Uterus (tissue), 4 donors: ENCODE data around the gene CASTOR1. TPM values are rescaled to one million over a fixed set of nuclear protein-coding genes. Genes with fewer than 3 reads are reported as not detected.

Experiments
- DNase-seq, 2 donors: peaks; one replicate each; pipeline ENCODE4 v3.0.0-alpha.2; 2019 to 2020
- H3K27ac ChIP-seq, 2 donors: fragments of 200-600 bp; sonication (generic); 1 replicate in 1 of 2; 2 replicates in 1 of 2; pipeline ENCODE4 v1.5.1; 2016 to 2018
- H3K27me3 ChIP-seq, 2 donors: fragments of 200-600 bp; sonication (generic); one replicate each; pipeline ENCODE4 v1.5.1; 2018 to 2019; ENCODE audit warnings: control low read depth in 1 of 2
- H3K36me3 ChIP-seq, 2 donors: fragments of 200-600 bp; sonication (generic); one replicate each; pipeline ENCODE4 v1.5.1; 2019; ENCODE audit warnings: control low read depth in 1 of 2
- H3K4me1 ChIP-seq, 2 donors: fragments of 200-600 bp; sonication (generic); one replicate each; pipeline ENCODE4 v1.5.1; 2018 to 2019; ENCODE audit warnings: control low read depth in 1 of 2
- H3K4me3 ChIP-seq, 2 donors: fragments of 200-600 bp; sonication (generic); 1 replicate in 1 of 2; 2 replicates in 1 of 2; pipeline ENCODE4 v1.5.1; 2018 to 2019; ENCODE audit warnings: mild to moderate bottlenecking in 1 of 2
- H3K9me3 ChIP-seq, 2 donors: fragments of 200-600 bp; sonication (generic); one replicate each; pipeline ENCODE4 v1.5.1; 2019; ENCODE audit warnings: control low read depth in 1 of 2
- CTCF ChIP-seq, 4 experiments: fragments of 200-600 bp in 2 of 4; fragments of 450-650 bp in 2 of 4; sonication (generic) in 2 of 4; IDR thresholded peaks; one replicate each; pipeline ENCODE4 v1.5.1; 2016 to 2019; ENCODE audit warnings: antibody characterized with exemption in 4 of 4, mild to moderate bottlenecking in 2 of 4, moderate library complexity in 1 of 4
- POLR2A ChIP-seq, 2 donors: fragments of 450-650 bp; IDR thresholded peaks; one replicate each; pipeline ENCODE4 v1.6.1; 2016; ENCODE audit warnings: antibody characterized with exemption in 2 of 2, mild to moderate bottlenecking in 1 of 2, moderate library complexity in 1 of 2
- intact Hi-C: fragments of 100-400 bp; cut with DNase I; formaldehyde crosslinking; loops from one replicate; pipeline ENCODE4 v1.15.1; 2023; ENCODE audit warnings: low total_unique reads
- total RNA-seq, 4 donors: library from RNA; depleted of rRNA in 3 of 4; stranded (reverse); fragments of >200 nt in 3 of 4; gene quantifications; one replicate each; pipeline versions ENCODE4 v1.1.0 to v1.2.4, GENCODE V29; 2014 to 2023
- donor health status: DM: yes; HTN: yes; CAD: no.

CASTOR1 gene
- total RNA-seq, 4 donors from 2014 or later: 15.8 to 67.1 (median 27.7) TPM

GRCh38 chr22:30312053-30312452, 22.7 kb upstream of the CASTOR1 start:
- no peak for TF ChIP-seq POLR2A (IDR thresholded peaks at IDR 0.05)
- no peak for TF ChIP-seq CTCF (IDR thresholded peaks at IDR 0.05)
- H3K9me3 ChIP-seq: no peaks in the 10 kb centered on the region
- H3K27me3 ChIP-seq: no peaks in the 10 kb centered on the region
- H3K36me3 ChIP-seq: no peaks in the 10 kb centered on the region
- peaks cover 0 to 33% of the 10 kb centered on the region in 2 donors for H3K4me1 ChIP-seq
- H3K27ac ChIP-seq: peak overlapping the region; percentile 85 to 86
- no peak overlapping the region for H3K4me3 ChIP-seq
- intact Hi-C loops: no loop called here
- DNase-seq: no peak

GRCh38 chr22:30310881-30311771, 21.8 kb upstream of the CASTOR1 start:
- DNase-seq: peak; percentile 67 to 86
- TF ChIP-seq POLR2A (IDR thresholded peaks at IDR 0.05): peak in 1 of 2 donors; percentile 35
- TF ChIP-seq CTCF (IDR thresholded peaks at IDR 0.05): no peak
- Histone ChIP-seq H3K27ac (peak overlapping the region; percentile 85 to 86), H3K27me3 (no peaks in the 10 kb centered on the region), H3K9me3 (no peaks in the 10 kb centered on the region), H3K4me1 (peaks cover 0 to 35% of the 10 kb centered on the region in 2 donors), H3K4me3 (peak overlapping the region in 1 of 2 donors; percentile 1), H3K36me3 (no peaks in the 10 kb centered on the region)
- intact Hi-C loops: no loop called here

GRCh38 chr22:30309951-30310741, 20.8 kb upstream of the CASTOR1 start:
- peak overlapping the region; percentile 85 to 86 for H3K27ac ChIP-seq
- no peaks in the 10 kb centered on the region for H3K27me3 ChIP-seq
- TF ChIP-seq CTCF (IDR thresholded peaks at IDR 0.05) (no peak), POLR2A (IDR thresholded peaks at IDR 0.05) (no peak)
- intact Hi-C loops: no loop called here
- peaks cover 4 to 35% of the 10 kb centered on the region in 2 donors for H3K4me1 ChIP-seq
- DNase-seq: peak in 1 of 2 donors; percentile 44
- no peaks in the 10 kb centered on the region for H3K9me3 ChIP-seq
- no peak overlapping the region for H3K4me3 ChIP-seq
- no peaks in the 10 kb centered on the region for H3K36me3 ChIP-seq

- Histone ChIP-seq H3K4me1 (peaks cover 4 to 42% of the 10 kb centered on the region in 2 donors), H3K27me3 (no peaks in the 10 kb centered on the region), H3K36me3 (no peaks in the 10 kb centered on the region), H3K27ac (peak overlapping the region; percentile 13 to 86), H3K9me3 (no peaks in the 10 kb centered on the region), H3K4me3 (no peak overlapping the region)
- TF ChIP-seq POLR2A (IDR thresholded peaks at IDR 0.05) (no peak), CTCF (IDR thresholded peaks at IDR 0.05) (no peak)
- intact Hi-C loops: no loop called here
- DNase-seq: peak in 1 of 2 donors; percentile 48
Measured at GRCh38 chr22:30308518-30309230, 19.4 kb upstream of the CASTOR1 start.
